PFSK-1 (cell line): ENCODE data around the gene ZNF394.

Experiments used
- FOXP2 ChIP-seq: optimal IDR thresholded peaks from 2 replicates; pipeline ENCODE3; 2011; ENCODE audit warnings: borderline replicate concordance, control low read depth, inconsistent platforms; ENCODE audit not compliant: insufficient read depth; ENCODE audit errors: extremely low read length, extremely low read depth
- POLR2AphosphoS5 ChIP-seq: IDR thresholded peaks from 2 replicates; pipeline ENCODE4 v1.6.1; 2012; ENCODE audit warnings: low read depth, mild to moderate bottlenecking, control low read depth, low read length, moderate library complexity
- SIN3A ChIP-seq: IDR thresholded peaks from 2 replicates; pipeline ENCODE4 v1.6.1; 2012; ENCODE audit warnings: mild to moderate bottlenecking, low read length, moderate library complexity, borderline replicate concordance; ENCODE audit not compliant: insufficient read depth
- TAF1 ChIP-seq: IDR thresholded peaks from 2 replicates; pipeline ENCODE4 v1.6.1; 2012; ENCODE audit warnings: low read length, control low read depth, borderline replicate concordance; ENCODE audit not compliant: insufficient read depth
- TF ChIP-seq, protein P1 (sequence below), 2 experiments: IDR thresholded peaks; 2 replicates each; pipeline versions ENCODE4 v1.6.1 to v1.8.0; 2011 to 2012; ENCODE audit warnings: low read depth in 2 of 2, low read length in 2 of 2, control low read depth in 1 of 2, inconsistent platforms in 1 of 2, mild to moderate bottlenecking in 1 of 2, moderate library complexity in 1 of 2; ENCODE audit not compliant: insufficient read depth in 1 of 2

The ZNF394 gene

DNA sequence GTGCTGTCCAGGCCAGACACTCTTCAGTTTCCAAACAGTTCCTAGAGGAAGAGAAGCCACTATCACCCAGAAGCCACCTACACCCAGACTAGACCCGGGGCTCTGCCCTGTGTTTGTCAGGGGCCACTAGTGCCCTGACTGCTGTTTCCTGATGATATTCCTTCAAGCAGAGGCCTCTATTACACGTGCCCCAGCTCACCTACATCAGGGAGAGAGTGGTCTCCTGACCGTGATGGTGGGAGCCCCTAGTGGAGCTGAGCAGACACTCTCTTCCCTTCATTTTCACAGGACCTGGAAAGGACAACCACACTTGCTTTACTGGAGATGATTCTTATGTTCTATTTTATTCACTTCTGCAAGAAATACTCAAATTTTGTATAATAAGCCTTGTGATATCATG lies 9.2 kb downstream of the ZNF394 start:
- TF ChIP-seq SIN3A (no peak), POLR2AphosphoS5 (no peak), FOXP2 (no peak), TAF1 (no peak)
- TF ChIP-seq, protein P1, sequence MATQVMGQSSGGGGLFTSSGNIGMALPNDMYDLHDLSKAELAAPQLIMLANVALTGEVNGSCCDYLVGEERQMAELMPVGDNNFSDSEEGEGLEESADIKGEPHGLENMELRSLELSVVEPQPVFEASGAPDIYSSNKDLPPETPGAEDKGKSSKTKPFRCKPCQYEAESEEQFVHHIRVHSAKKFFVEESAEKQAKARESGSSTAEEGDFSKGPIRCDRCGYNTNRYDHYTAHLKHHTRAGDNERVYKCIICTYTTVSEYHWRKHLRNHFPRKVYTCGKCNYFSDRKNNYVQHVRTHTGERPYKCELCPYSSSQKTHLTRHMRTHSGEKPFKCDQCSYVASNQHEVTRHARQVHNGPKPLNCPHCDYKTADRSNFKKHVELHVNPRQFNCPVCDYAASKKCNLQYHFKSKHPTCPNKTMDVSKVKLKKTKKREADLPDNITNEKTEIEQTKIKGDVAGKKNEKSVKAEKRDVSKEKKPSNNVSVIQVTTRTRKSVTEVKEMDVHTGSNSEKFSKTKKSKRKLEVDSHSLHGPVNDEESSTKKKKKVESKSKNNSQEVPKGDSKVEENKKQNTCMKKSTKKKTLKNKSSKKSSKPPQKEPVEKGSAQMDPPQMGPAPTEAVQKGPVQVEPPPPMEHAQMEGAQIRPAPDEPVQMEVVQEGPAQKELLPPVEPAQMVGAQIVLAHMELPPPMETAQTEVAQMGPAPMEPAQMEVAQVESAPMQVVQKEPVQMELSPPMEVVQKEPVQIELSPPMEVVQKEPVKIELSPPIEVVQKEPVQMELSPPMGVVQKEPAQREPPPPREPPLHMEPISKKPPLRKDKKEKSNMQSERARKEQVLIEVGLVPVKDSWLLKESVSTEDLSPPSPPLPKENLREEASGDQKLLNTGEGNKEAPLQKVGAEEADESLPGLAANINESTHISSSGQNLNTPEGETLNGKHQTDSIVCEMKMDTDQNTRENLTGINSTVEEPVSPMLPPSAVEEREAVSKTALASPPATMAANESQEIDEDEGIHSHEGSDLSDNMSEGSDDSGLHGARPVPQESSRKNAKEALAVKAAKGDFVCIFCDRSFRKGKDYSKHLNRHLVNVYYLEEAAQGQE (IDR thresholded peaks at IDR 0.05; ENCODE audit: insufficient read depth in 1 of 2, low read depth in 2 of 2, low read length in 2 of 2): no peak

- TF ChIP-seq, protein P1 (IDR thresholded peaks at IDR 0.05; ENCODE audit: insufficient read depth in 1 of 2, low read depth in 2 of 2, low read length in 2 of 2): no peak
- TF ChIP-seq POLR2AphosphoS5: no peak
- TF ChIP-seq FOXP2: no peak
- TF ChIP-seq SIN3A: no peak
- no peak for TF ChIP-seq TAF1
Observed at GRCh38 chr7:99489235-99489634, 10.8 kb downstream of the ZNF394 start.

- no peak for TF ChIP-seq SIN3A
- TF ChIP-seq POLR2AphosphoS5: no peak
- no peak for TF ChIP-seq FOXP2
- TF ChIP-seq TAF1: no peak
- TF ChIP-seq, protein P1 (IDR thresholded peaks at IDR 0.05; ENCODE audit: insufficient read depth in 1 of 2, low read depth in 2 of 2, low read length in 2 of 2): no peak
Observed at GRCh38 chr7:99485094-99485493, 15.0 kb downstream of the ZNF394 start.

DNA sequence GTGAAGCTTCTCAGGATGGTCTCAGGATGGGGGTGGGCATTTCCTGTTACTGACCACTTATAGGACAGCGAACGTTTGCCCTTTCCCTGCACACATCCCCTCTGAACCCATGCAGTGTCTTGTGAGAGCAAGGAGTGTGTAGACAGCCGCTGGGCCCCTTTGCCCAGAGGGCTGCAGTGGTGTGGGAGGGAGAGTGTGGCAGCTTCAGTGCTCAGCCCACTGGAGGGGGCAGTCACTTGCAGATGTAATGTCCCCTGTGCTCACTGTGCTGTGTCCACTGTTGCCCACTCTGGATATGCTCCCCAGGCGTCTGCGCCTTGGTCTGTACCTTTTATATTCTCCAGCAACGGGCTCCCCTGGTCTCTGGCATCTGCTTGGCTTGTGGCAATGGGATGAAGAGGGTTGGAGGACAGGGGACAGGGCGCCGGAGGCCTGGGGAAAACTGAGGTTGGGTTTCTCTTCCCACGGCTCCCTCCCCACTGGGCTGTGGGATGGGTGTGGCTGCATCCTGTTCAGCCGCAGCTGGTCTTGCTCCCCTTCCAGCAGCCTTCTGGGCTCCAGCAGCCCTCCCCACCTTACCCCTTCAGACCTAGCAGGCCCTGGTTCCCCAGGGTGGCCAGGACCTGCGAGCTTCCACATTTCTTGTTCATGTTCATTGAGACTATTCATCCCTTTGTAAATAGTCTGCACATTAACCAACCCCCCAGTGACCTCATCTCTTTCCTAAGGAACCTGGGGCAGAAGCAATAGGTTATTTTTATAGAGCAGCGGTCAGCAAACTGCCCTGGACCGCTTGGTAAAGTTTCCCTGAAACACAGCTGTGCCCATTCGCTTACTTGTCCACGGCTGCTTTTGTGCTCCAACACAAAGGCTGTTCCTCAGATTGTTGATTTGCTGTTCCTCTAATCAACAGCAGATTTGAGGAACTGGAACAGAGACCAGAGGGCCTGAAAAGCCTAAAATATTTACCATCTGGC lies 21.3 kb downstream of the ZNF394 start:
- TF ChIP-seq FOXP2 (no peak), SIN3A (no peak)
- TF ChIP-seq, protein P1 (IDR thresholded peaks at IDR 0.05; ENCODE audit: insufficient read depth in 1 of 2, low read depth in 2 of 2, low read length in 2 of 2): no peak
